ENCODE results near the gene APBB2.

Gene APBB2

DNA sequence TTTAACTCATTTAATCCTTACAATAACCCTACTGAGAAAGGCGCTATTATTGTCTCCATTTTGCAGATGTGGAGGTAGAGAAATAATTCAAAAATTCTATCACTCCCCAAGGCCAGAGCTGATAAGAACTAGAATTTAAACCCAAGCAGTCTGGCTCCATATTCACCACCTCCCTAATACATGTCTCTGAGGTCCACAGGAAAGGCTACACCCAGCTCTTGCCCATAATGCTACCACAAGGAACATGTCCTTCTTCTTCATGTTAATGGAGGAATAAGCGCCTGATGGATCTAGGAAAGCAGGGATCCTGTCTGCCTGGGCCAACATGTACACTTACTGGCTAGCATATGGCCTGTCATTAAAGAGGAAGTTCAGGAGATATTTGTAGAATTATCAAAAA, 16.3 kb downstream of the APBB2 start:
- H3K4me3 ChIP-seq (ENCODE audit: low read length) = no peak overlapping the region
- no peak for DNase-seq (ENCODE audit: low read depth, low spot score)

DNA sequence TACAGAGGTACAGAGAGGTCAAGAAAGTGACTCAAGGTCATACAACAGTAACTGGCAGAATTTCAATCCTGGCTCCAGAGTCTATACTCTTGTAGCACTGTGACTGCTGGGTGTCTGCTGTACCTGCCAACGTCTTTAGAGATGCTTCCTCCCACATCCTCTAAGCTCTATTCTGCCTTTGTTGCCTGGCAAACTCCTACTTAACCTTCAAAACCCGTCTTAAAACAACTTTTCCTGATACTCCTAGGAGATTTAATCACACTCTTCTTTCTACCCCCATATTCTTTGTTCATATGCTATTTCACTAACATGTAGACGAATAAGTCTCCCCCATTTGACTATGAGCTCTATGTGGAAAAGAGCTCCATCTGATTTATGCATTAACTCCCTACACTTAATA, 16.8 kb downstream of the APBB2 start:
- H3K4me3 ChIP-seq (ENCODE audit: low read length) = no peak overlapping the region
- DNase-seq (ENCODE audit: low read depth, low spot score) = no peak

DNA sequence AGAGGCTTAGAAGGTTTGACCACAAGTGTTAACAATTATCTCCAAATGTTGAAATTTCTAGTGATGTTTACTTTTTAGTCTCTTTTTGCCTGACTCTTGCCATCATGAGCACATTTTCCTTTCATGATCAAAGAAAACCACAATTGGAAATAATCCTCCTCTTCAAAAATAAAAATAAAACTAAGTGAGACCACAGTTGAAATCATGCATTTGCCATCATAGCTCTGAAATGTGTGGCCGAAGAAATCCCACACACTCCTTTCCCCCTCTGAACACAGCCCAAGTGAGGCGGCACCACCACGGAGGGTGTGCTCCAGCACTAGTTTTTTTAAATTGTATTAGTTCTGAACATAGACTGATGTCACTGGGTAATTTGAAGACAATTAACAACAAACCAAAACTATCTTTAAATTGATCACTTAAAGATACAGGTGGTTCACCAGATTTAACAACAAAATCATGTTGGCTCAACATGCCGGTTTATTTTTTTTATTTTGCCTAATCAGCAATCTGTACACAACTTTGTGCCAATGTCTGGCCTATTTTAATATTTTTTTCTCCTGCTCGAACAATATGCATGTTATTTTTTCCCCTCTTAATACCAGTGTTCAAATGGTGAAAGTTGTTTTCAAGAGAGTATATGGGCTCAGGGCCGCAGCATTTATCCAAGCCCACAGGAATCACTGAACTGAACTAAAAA, 17.6 kb downstream of the APBB2 start:
- no peak overlapping the region for H3K4me3 ChIP-seq (ENCODE audit: low read length)
- no peak for DNase-seq (ENCODE audit: low read depth, low spot score)

DNA sequence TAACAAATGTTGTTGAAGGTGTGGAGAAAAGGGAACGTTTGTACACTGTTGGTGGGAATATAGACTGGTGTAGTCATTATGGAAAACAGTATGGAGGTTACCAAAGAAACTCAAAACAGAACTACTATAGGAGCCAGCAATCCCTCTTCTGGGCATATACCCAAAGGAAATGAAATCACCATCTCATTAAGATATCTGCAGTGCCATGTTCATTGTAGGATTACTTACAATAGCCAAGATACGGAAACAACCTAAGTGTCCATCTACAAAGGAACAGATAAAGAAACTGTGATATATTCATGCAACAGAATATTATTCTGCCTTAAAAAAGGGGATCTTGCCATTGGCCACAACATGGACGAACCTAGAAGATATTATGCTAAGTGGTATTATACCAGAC, 22.2 kb downstream of the APBB2 start:
- no peak overlapping the region for H3K4me3 ChIP-seq (ENCODE audit: low read length)
- no peak for DNase-seq (ENCODE audit: low read depth, low spot score)

DNA sequence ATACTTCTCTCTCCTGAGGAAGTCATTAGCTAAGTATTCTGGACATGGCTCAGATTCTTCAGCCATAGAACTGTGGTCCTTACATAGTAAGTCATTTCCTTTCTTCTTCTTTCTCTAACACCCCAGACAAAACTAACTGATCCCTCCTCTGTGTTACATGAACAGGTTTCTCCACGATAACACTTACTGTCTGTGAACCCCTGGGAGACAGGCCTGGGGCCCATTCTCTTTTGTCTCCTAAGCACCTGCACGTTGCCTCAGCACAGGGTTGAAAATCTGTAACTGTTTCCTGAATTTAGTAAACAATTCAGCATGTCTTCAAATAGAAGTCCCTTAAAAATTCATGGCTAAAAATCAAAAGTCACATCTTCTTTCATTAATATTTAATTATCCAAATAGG, 24.7 kb downstream of the APBB2 start:
- no peak for DNase-seq (ENCODE audit: low read depth, low spot score)
- no peak overlapping the region for H3K4me3 ChIP-seq (ENCODE audit: low read length)

DNA sequence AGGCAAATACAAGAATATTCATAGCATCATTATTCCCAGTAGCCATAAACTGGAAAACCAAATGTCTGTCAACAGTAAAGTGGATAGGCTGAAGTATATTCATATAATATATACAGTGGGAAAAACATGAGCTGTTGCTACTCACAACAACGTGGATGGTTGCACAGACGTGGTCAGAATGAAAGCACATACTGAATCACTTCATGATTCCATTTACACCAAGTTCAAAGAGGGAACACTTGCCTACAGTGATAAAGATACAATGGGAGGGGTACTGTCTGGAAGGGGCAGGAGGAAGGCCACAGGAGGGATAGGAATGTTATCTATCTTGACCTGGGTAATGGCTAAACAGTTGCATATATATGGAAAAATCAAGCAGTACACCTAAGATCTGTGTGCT, 25.3 kb downstream of the APBB2 start:
- DNase-seq (ENCODE audit: low read depth, low spot score) = no peak
- no peak overlapping the region for H3K4me3 ChIP-seq (ENCODE audit: low read length)

DNA sequence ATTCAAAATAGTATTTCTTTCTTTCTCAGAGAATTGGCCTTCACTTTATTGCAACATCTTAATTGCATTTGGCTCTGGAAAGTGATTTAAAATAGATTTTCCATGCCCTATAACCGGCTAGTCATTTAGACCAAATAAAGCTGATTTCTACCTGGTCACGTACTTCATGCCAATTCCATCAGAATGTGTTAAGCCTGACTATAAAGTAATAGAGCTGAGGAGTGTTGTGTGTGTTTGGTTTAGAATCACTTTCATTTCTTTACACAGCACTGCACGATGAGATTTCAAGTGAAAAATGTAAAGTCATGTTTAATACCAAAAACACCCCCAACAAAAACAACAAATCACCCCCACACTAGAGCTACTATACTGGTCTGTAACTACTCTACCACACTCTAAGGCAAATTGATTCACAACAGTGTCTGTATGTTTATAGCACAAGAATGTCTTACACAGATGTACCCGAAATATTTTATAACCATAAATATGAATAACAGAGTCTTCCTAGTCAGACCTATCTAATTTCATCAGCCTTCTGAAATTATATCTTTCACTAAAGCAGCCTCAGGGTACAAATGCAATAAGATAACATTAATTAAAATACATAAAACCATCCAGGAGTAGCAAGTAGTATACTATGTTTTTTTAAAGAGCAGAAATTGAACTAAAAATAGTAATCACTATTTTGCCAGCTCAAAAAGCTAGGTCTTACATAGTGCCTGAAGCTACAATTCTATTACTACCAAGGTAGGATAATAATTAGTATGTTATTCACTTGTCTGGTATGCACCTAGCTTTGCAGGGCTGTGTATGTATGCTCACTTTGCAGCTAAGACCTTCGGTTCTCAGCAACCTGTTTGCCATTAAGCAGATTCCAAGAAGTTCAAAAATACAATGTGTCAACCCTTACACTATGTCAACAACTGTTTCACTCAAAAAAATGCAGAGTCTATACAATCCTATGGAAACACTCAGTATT, 28.4 kb downstream of the APBB2 start:
- no peak for DNase-seq (ENCODE audit: low read depth, low spot score)
- H3K4me3 ChIP-seq (ENCODE audit: low read length) = no peak overlapping the region

DNA sequence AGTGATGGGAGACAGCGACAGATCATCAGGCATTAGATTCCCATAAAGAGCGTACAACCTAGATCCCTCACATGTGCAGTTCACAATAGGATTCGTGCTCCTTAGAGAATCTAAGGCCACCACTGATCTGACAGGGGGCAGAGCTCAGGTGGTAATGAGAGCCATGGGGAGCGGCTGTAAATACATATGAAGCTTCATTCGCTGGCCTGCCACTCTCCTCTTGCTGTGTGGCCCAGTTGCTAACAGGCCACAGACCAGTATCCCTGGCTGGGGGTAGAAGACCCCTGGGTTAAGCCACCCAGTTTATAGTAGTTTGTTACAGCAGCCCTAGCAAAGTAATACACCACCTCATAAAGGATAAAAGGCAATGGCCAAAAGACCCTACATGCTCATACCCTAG, 30.3 kb downstream of the APBB2 start:
- DNase-seq (ENCODE audit: low read depth, low spot score) = no peak
- no peak overlapping the region for H3K4me3 ChIP-seq (ENCODE audit: low read length)

DNA sequence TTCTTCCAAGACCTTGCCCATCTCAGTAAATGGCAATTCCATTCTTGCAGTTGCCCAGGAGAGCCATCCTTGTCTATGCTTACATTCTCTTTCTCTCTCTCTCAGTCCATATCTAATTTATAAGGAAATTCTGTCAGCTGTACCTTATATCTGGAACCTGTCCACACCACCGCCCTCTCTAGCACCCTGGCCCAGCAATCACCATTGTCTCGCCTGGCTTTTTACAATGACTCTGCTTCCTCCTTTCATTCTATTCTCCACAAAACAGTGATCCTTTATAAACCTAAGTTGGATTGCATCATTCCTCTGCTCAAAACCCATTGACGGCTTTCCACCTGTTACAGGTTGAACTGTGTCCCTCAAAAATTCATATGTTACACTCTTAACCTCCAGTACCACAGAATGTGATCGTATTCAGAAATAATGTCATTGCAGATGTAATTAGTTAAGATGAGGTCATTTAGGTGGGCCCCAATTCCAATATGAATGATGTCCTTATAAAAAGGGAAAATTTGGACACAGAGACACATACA, 31.3 kb downstream of the APBB2 start:
- DNase-seq (ENCODE audit: low read depth, low spot score) = no peak

DNA sequence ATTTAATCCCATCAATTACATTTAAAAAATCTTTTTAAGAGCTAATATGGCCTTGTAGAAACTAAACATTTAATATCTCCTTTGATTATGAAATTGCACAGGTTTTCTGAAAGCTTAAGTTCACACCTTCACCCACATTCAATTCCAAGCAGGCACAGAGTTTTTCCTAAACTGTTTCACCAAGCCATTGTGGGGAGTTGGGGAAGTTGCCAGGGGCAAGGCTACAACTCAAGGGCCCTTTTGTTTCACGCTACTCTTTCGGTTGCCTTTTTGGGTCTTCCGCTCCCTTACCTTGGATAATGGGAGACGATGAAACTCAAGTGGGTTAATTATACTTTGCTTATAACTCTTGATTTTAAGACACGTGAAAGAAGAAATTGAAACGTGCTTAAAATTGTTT, 33.3 kb downstream of the APBB2 start:
- DNase-seq (ENCODE audit: low read depth, low spot score) = no peak
- H3K4me3 ChIP-seq (ENCODE audit: low read length) = no peak overlapping the region

More for the DNA sequence above, 31.3 kb downstream of the APBB2 start:
- H3K4me3 ChIP-seq (ENCODE audit: low read length) = no peak overlapping the region

DNA sequence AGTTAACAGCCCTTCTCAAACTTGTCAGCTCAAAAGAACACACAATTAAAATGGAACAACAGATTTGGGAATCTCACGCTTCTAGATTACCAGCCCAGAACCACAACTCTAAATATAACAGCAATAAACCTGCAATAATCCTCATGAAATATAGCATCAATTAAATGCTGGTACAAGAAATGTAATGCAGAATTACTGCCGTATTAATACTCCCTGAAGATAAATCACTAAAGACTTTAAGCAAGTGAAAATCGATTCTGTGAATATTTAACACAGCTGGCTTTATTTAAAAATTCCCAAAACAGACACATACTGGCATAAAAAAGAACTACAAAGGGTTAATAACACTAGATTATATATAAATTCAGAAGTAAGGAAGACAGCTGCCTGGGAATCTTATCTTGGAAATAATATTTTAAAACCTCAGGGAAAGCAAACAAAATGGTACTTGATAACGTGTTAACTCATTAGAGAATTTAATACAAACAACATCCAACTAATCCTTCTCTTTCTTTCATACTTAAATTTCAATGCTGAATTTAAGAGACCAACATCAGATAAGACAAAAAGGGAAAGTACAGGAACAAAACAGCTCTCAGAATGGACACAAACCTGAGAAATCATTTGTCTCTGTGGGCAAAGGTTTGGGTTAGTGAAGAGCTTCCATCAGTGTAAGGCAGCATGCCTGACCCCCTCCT, 34.7 kb downstream of the APBB2 start:
- no peak overlapping the region for H3K4me3 ChIP-seq (ENCODE audit: low read length)
- no peak for DNase-seq (ENCODE audit: low read depth, low spot score)

DNA sequence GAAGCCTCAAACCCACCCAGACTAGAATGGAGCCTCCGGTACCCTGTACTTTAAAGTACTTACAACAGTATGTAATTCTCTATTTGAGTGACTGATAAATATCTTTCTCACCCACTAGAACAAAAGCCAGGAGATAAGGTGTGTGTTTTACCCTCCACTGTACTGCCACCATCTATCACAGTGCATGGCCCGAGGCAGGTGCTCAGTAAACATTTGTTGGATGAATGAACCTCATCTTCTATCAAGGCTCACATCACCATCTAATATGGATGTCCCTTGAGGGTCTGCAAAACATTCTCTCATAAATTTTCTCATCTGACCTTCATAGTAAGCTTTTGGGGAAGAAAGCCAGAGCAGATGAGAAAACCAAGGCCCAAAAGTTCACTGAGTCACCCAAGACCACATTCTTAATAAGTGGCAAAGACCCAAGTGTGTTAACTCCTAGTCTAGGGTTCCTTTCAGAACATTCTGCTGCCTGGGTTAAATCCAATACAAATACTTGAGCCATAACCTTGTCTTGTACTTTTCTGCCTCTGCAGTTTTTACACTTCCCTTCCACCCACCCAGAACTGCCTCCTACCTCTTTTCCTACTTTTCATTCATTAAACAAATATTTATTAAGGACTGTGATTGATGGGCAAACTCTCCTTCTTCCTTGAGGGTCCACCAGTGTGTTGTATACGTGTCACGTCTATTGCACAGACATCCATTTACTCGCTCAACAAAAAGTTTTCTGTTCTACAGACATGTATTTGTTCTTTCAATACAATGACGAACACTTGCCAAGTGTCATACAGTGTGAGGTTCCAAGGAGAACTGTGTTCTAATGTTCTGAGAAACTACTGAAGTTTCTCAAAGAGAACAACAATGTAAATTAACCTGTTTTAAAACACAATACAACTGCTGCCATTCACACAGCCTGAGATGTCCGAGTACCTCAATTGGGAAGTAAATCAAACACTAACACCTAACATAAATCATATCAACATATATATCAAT, 35.7 kb downstream of the APBB2 start:
- H3K4me3 ChIP-seq (ENCODE audit: low read length) = no peak overlapping the region
- no peak for DNase-seq (ENCODE audit: low read depth, low spot score)

DNA sequence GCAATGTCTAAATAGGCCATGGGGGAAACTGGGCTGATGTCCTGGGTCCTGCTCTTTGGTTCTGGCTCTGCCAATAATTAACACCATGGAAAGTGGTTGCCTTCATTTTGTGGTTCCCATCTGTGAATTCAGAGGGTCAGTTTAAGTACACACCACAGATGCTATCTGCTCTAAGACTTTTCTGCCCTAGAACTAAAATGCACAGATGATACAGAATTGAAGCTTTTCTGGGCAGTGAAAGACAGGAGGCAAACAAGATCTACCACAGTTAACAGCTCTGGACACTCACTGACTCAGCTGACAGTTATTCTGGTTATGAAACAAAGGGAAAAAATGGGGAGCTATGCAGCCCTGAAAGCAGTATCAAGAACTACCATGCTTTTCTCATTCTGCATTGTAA, 37.3 kb downstream of the APBB2 start:
- no peak for DNase-seq (ENCODE audit: low read depth, low spot score)
- H3K4me3 ChIP-seq (ENCODE audit: low read length) = no peak overlapping the region

DNA sequence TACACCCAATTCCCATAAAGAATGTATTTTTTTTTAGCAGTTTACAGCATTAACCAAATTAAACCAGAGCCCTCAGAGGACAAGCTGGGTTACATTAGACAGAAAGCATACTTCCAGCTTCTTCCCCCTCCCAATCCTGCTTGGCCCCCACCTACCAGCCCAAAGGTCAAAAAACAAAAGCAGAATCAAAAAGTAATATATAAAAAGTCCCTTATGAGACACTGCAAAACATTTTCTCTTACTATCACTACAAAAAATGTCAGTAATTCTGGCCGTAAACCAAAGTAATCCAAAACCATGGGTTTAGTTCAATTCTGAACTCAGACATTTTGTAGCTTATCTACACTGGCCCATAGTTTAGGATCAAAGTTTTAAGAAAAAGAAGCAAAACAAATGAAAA, 38.0 kb downstream of the APBB2 start:
- DNase-seq (ENCODE audit: low read depth, low spot score) = no peak
- no peak overlapping the region for H3K4me3 ChIP-seq (ENCODE audit: low read length)

DNA sequence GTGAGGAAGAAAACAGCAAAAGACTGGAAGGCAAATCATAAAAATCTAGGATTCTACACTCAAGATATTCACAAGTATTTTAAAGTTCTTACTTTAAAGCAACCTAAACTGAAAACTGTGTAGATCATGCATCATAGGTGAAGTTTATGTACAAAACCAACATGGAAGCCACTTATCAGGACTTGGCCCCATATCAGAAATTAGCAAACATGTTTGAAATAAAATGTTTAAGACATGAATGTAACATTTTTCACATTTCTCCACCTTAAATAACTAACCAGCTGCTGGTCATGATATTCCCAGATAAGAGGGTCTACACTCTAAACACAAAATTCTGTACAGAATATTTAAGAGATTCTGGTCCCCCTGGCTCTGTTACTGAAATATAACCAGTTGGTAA, 38.5 kb downstream of the APBB2 start:
- no peak overlapping the region for H3K4me3 ChIP-seq (ENCODE audit: low read length)
- DNase-seq (ENCODE audit: low read depth, low spot score) = no peak

DNA sequence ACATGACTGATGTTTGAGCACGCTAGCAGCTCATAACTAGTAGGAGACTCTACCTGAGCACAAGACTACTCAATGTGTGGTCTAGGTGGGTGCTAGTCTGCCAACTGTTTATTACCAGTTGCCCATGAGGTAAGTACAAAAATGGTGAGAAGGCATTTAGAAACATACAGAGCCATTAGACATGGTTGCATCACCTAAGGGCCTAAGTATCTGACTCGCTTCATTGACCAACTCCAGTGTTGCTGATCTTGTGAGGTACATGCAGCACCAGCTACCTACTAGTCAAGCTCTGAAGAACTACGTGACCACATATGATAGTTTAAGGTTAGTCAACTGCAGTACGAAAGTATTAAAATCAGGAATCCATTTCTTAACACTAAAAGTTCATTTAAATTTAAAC, 39.9 kb downstream of the APBB2 start:
- DNase-seq (ENCODE audit: low read depth, low spot score) = no peak
- no peak overlapping the region for H3K4me3 ChIP-seq (ENCODE audit: low read length)

DNA sequence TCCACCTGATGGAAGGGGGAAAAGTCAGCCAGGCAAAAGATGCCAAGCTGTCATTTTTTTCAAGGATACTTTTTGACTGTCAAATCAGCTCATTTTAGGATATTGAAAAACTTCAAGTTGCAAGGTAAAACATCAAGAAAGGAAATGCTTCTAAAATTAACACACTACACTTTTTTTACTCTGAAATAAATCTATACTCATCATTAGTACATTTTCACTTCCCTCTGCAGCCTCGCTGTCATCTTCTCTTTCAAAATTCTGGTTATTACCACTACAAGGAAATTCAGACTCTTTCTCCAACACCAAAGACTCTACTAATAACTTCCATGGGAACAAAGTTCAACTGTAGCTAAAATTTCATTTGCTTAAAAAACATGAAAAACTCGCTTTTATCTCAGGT, 41.6 kb downstream of the APBB2 start:
- no peak overlapping the region for H3K4me3 ChIP-seq (ENCODE audit: low read length)
- no peak for DNase-seq (ENCODE audit: low read depth, low spot score)

DNA sequence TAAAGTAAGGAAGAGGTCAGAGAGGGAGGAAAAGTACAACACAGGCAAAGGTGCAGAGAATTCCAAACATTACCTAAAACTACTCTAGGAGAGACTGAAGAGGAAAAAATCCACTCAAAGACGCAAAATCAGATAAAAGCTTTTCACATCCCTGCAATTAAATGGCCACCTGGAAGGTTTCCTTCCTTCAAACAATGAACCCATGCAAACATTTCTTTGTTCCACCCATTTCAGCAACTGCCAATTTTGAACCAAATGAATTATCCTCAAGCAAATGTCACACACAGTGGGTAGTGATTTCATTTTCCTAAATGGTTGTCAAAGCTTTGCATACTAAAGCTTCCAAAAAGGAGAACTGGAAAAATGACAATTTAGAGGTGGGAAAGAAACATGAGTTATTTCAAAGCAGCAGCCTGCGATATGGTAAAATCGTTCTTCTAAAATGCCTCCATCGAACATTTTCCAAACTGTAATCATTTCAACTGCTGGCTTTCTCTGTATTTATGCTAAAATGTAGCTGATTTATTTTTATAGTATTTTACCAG, 45.0 kb downstream of the APBB2 start:
- no peak overlapping the region for H3K4me3 ChIP-seq (ENCODE audit: low read length)
- no peak for DNase-seq (ENCODE audit: low read depth, low spot score)

All from Jurkat, Clone E6-1 (cell line).